Aorta (tissue), 5 donors: Measurements from ENCODE around the gene PLAGL1. TPM values are rescaled to one million over a fixed set of nuclear protein-coding genes. Genes with fewer than 3 reads are reported as not detected.

Experiments
- ATAC-seq: fragments of 200-7000 bp; cut with Tn5 transposase; one replicate; pipeline ENCODE4 v1.9.1; 2022; ENCODE audit warnings: moderate library complexity; ENCODE audit not compliant: low FRiP score
- DNase-seq, 2 donors: peaks; one replicate each; pipeline ENCODE4 v3.0.0-alpha.2; 2020
- H3K27ac ChIP-seq, 2 donors: one replicate each; pipeline ENCODE4 v1.5.1; 2013; ENCODE audit warnings: low read length in 2 of 2, mild to moderate bottlenecking in 2 of 2, moderate library complexity in 2 of 2, control low read depth in 1 of 2, inconsistent platforms in 1 of 2, low read depth in 1 of 2
- H3K27me3 ChIP-seq, 2 donors: one replicate each; pipeline ENCODE4 v1.6.1; 2013; ENCODE audit warnings: control low read depth in 1 of 2, low read length in 1 of 2, mild to moderate bottlenecking in 1 of 2, moderate library complexity in 1 of 2; ENCODE audit not compliant: insufficient read depth in 2 of 2, control insufficient read depth in 1 of 2
- H3K36me3 ChIP-seq, 2 donors: one replicate each; pipeline ENCODE4 v1.6.1; 2013; ENCODE audit warnings: control low read depth in 1 of 2, low read length in 1 of 2, mild to moderate bottlenecking in 1 of 2; ENCODE audit not compliant: insufficient read depth in 2 of 2, control insufficient read depth in 1 of 2
- H3K4me1 ChIP-seq, 2 donors: one replicate each; pipeline ENCODE4 v1.6.1; 2013; ENCODE audit warnings: low read length in 2 of 2, control low read depth in 1 of 2, mild to moderate bottlenecking in 1 of 2, moderate library complexity in 1 of 2; ENCODE audit not compliant: insufficient read depth in 2 of 2, control insufficient read depth in 1 of 2
- H3K4me3 ChIP-seq, 2 donors: one replicate each; pipeline ENCODE4 v1.5.1; 2013; ENCODE audit warnings: low read length in 2 of 2, control low read depth in 1 of 2, mild to moderate bottlenecking in 1 of 2
- H3K9me3 ChIP-seq: one replicate; pipeline ENCODE4 v1.6.1; 2013; ENCODE audit warnings: mild to moderate bottlenecking, low read length; ENCODE audit not compliant: control insufficient read depth
- WGBS, 2 donors: extraction: QIAGEN DNeasy Blood & Tissue Kit; methylation state at CpG; one replicate each; pipeline ENCODE4 v1.1.7; 2013; 5-methylcytosine and 5-hydroxymethylcytosine counted together
- intact Hi-C, 2 donors: fragments of 100-400 bp; cut with DNase I; formaldehyde crosslinking; loops; one replicate each; pipeline versions ENCODE4 v1.14.2 to v1.15.0; 2022
- polyA plus RNA-seq, 2 donors: library from polyadenylated mRNA; stranded (reverse); fragments of 200-250 nt; gene quantifications; one replicate each; pipeline ENCODE4 v1.2.3, GENCODE V29; 2013
- total RNA-seq, 2 donors: library from RNA; stranded (reverse); fragmentation: NEBNext Ultra II Directional; extraction: Animal tissue kit (Norgen Biotek cat#: 25700); gene quantifications; one replicate each; pipeline ENCODE4 v1.2.1, GENCODE V29; 2021
- donor health status: healthy with polysubstance abuse.
- donor health status: Bipolar disorder and iron deficiency.
- donor health status: DM: no; HTN: no; CAD: no.
- donor health status: DM: no; HTN: no; CAD: no.
- donor health status: DM: yes; HTN: yes; CAD: no.

PLAGL1 gene
- total and polyA plus RNA-seq, 4 donors, result 16.5 to 101 (median 59.4) TPM

DNA sequence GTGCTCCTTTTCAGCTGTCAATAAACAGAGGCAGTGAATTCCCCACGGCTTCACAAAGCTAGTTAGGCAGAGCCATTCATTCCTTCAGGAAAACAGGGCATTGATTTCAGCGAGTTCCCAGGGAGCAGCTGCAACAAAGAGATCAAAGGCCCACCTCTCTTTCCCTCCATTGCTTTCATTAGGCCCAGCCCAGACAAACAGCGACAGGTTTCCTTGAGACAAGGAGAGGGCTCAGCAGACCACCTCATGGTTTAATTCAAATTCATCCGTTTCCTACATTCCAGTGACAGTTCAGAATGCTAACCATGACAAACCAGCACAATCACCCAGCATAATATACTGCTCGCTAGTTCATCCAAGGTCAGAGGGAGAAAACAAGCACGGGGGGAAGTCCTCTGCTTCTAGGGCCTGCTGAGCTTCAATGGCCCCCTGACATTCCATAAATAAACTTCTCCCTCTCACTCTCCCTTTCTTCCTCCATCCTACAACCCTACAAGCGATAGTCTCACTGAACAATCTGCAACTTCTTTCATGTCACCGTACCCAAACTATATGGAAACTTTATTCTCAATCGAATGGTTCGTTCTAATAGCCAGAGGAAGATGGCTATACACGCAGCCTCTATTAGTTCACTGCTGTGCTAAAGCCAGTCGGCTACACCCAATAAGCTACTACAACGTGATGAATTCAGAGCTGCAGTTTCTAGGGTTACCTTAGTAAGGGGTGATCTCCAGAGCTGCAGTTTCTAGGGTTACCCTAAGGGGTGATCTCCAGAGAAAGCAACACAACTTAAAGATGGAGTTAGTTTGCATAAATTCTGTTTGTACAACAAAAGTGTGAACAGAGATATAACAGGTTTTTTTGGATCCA, 34.7 kb downstream of the PLAGL1 start:
- Histone ChIP-seq H3K4me1 (no peaks in the 10 kb centered on the region), H3K4me3 (no peak overlapping the region), H3K27ac (no peak overlapping the region), H3K9me3 (no peaks in the 10 kb centered on the region), H3K36me3 (no peaks in the 10 kb centered on the region), H3K27me3 (no peaks in the 10 kb centered on the region)
- DNase-seq, result no peak
- no peak for ATAC-seq
- WGBS, 2 donors, result 78 to 79% methylated on average over 13 of the region's 13 CpGs
- intact Hi-C loops, result loop anchor here in 1 of 2 donors (5.0 kb wide), 1 partner anchor 34 kb away; the partner anchor contains the start of gene PLAGL1

DNA sequence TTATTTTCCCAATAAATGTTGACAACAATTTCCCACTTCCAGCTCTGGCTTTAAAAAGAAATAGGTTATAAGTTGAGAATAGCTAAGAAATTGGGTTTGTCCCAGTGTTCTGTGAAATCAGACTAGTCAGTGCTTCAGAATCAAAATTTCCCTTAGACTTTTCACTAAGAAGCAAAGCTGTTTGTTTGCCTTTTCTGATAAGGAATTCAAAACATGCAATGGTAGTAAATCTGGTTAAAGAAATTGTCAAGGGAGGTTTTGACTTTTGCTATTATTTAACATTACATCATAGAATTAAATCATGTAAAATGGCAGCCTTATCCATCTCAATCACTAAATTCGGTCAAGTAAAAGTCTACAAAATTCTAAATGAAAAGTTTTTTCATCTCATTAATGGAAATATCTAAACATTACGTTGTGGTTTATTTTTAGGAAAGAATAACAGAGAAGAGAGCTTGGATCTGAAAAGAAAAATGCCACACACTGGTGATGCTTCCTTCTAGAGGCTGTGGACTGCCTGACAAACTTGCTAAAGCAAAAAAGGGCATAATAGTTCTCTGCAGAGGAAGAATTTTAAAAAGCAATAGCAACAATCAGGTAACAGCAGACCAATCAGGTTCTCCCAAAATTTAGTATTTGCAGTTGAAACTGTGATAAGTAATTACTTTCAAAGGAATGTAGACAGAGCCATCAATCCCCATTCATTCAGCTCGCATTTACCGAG, 36.4 kb downstream of the PLAGL1 start:
- intact Hi-C loops, result loop anchor here in 1 of 2 donors (5.0 kb wide), 1 partner anchor 36 kb away; the partner anchor contains the start of gene PLAGL1
- no peak for DNase-seq
- ATAC-seq, result peak; percentile 43
- no peaks in the 10 kb centered on the region for H3K4me1 ChIP-seq
- no peak overlapping the region for H3K27ac ChIP-seq
- no peak overlapping the region for H3K4me3 ChIP-seq
- no peaks in the 10 kb centered on the region for H3K36me3 ChIP-seq
- 8 to 13% methylated on average over 4 of the region's 4 CpGs for WGBS, 2 donors
- H3K9me3 ChIP-seq, result no peaks in the 10 kb centered on the region
- H3K27me3 ChIP-seq, result no peaks in the 10 kb centered on the region

DNA sequence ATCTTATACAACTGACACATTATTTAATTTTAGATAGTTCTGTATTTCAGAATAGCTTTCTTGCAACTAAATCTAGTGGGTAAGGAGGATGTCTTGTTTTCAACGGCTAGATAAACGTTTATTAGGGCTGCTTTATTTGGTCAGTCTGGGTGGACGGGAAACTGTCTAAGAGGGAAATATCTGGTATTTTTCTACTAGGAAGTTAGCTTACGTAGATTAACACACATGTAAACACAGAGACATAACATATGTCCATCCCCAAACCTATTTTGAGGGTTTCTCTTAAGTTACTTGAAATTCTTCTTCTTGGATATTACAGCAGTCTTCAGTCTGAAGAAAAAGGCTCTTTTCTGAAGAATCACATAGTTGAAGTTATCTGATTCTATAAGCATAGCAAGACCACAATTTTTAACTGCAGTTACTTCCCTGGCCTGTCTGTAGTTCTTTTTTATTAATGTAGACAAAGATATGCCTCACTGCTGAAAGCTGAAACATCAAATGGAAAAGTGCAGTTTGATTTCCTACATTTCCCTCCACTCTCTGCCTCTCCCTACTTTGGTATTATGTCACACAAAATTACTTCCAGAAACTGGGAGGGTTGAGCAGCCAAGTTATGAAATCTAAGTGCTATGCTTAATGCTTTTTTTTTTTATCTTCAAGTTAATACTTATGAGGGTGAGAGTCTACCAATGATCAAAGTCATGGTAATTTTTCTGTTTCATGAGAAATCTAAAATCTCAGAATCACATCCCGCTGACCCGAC, 37.4 kb downstream of the PLAGL1 start:
- Histone ChIP-seq H3K9me3 (no peaks in the 10 kb centered on the region), H3K27ac (no peak overlapping the region), H3K4me1 (no peaks in the 10 kb centered on the region), H3K36me3 (no peaks in the 10 kb centered on the region), H3K4me3 (no peak overlapping the region), H3K27me3 (no peaks in the 10 kb centered on the region)
- ATAC-seq (peak; percentile 73), DNase-seq (no peak)
- WGBS, 2 donors, result 38 to 43% methylated on average over 6 of the region's 6 CpGs
- intact Hi-C loops, result loop anchor here in 1 of 2 donors (5.0 kb wide), 1 partner anchor 37 kb away; the partner anchor contains the start of gene PLAGL1

DNA sequence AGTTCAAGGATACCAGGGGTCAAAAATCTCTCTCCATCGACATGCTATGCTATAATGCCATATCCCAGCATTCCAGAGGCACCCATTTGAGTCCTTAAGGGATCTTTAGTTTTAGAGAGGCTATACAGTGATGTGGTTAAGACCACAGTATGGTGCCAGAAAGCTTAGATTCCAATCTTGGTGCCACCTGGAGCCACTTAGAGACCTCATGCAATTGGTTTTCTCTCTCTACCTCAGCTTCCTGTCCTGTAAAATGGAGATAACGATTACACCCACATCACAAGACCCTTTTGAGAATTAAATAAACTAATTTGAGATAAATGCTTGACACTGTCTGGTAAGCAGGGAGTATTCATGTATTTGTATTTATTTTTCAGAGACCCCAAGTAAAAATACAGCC, 39.0 kb downstream of the PLAGL1 start:
- WGBS, 2 donors, result 61 to 67% methylated on average over 2 of the region's 2 CpGs
- Histone ChIP-seq H3K36me3 (no peaks in the 10 kb centered on the region), H3K4me1 (no peaks in the 10 kb centered on the region), H3K27me3 (no peaks in the 10 kb centered on the region), H3K4me3 (no peak overlapping the region), H3K9me3 (no peaks in the 10 kb centered on the region), H3K27ac (no peak overlapping the region)
- DNase-seq, result no peak
- no peak for ATAC-seq
- intact Hi-C loops, result no loop called here

DNA sequence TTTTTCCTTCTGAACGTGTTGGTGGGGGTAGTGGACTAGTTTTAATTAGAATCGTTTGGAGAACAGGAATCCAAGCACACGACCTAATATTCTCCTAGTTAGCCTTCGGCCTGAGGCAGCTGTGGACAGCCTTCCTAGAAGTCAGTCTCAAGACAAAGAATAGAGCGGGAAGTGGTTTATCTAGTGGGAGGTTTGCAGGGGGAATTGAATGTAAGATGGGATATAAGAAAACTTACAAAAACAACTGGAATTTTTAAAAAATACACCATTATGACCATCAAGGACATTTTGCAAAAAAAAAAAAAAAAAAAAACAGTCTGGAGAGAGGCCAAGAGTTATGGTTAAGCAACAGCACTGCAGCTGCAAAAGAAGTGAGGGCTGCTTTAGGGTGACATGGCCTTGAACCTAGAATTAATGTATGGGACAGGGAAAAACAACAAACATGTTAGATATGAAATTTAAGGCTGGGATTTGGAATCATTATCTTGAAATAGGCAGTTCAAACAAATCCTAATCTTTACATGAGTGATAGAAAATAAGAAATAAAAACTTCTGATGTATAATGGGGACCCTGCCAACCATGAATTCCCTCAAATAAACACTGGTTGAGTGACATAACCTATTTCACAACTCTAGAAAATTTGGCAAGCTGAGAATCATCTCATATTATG, 40.2 kb downstream of the PLAGL1 start:
- H3K27me3 ChIP-seq, result no peaks in the 10 kb centered on the region
- no peak for DNase-seq
- peaks cover 0 to 2% of the 10 kb centered on the region in 2 donors for H3K36me3 ChIP-seq
- WGBS, 2 donors, result 69 to 70% methylated on average over 5 of the region's 5 CpGs
- no peak for ATAC-seq
- intact Hi-C loops, result no loop called here
- H3K27ac ChIP-seq, result no peak overlapping the region
- H3K4me1 ChIP-seq, result no peaks in the 10 kb centered on the region
- H3K9me3 ChIP-seq, result no peaks in the 10 kb centered on the region
- no peak overlapping the region for H3K4me3 ChIP-seq

DNA sequence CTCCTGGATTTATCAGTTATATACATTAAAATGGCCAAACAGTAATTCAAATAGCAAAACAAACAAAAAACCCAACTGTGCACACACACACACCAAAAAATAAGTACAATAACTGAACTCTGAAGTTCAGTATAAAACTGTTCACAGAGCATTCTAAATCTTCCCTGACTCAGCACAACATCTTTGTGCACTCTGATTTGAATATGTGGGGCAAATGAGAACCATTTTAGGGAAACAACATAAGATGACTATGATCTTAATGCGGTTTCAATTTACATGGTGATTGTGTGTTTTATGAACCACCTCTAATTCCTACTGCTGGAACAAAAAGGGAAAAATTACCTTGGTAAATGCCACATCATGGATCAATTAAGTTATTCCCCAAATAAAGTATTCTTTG, 41.7 kb downstream of the PLAGL1 start:
- Histone ChIP-seq H3K27me3 (no peaks in the 10 kb centered on the region), H3K36me3 (peaks cover 0 to 2% of the 10 kb centered on the region in 2 donors), H3K4me3 (no peak overlapping the region), H3K4me1 (no peaks in the 10 kb centered on the region), H3K9me3 (no peaks in the 10 kb centered on the region), H3K27ac (no peak overlapping the region)
- 94 to 97% methylated on average over 1 of the region's 1 CpG for WGBS, 2 donors
- DNase-seq, result no peak
- no peak for ATAC-seq
- intact Hi-C loops, result no loop called here

DNA sequence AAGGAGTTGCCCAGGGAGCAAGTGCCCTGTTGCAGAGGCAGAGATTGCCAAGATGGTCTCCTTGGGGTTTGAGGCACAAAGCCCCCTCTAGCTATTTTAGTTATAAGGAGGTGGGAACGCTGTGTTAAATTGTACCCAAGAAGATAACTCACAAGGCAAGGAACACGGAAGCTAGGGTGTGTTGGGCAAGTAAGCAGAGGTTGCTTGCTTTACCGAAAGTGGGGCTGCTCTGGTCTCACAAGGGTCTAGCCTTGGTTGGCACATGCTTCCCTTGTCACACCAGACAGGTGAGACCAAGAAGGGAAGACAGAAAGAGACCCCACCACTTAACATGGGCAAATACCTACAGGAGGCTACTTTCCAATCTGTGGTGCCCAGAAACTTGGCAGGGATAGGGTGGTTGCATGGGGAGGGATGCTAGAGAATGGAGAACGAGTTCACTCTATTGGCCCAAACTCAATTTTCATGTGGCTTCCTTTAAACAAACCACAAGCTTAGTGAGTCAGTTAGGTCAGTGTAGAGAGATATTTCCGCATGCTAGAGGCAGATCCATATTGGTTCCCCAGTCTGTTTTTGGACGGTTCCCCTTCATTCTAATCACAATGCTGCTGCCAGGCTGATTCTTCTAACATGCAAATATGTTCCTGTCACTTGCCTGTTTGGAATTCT, 42.4 kb downstream of the PLAGL1 start:
- ATAC-seq (no peak), DNase-seq (no peak)
- intact Hi-C loops, result no loop called here
- H3K27me3 ChIP-seq, result no peaks in the 10 kb centered on the region
- no peaks in the 10 kb centered on the region for H3K4me1 ChIP-seq
- peaks cover 0 to 2% of the 10 kb centered on the region in 2 donors for H3K36me3 ChIP-seq
- H3K4me3 ChIP-seq, result no peak overlapping the region
- no peak overlapping the region for H3K27ac ChIP-seq
- H3K9me3 ChIP-seq, result no peaks in the 10 kb centered on the region
- WGBS, 2 donors, result 68 to 70% methylated on average over 6 of the region's 6 CpGs

DNA sequence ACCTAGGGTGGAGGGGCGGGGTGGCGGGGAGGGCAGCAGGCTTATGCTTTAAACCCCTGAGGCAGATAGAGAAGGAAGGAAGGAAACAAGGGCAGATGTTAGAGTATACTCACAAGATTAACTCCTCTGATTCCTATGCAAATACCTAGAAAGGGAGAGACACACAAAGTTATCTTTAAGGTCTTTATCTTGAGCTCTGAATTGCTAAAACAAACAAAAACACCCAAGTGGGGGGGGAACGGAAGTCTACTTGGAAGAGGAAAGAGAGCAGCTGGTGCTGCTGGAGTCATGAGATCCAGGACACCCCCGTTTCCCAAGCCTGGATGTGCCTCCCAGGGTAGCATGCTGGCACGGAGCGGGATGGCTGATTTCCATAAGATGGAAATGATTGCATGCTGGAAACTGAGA, 43.4 kb downstream of the PLAGL1 start:
- Histone ChIP-seq H3K27ac (no peak overlapping the region), H3K36me3 (peaks cover 0 to 2% of the 10 kb centered on the region in 2 donors), H3K27me3 (no peaks in the 10 kb centered on the region), H3K9me3 (no peaks in the 10 kb centered on the region), H3K4me1 (no peaks in the 10 kb centered on the region), H3K4me3 (no peak overlapping the region)
- no peak for DNase-seq
- ATAC-seq, result no peak
- intact Hi-C loops, result no loop called here
- WGBS, 2 donors, result 57 to 62% methylated on average over 6 of the region's 6 CpGs
